K562 (cell line): ENCODE measurements around the gene CTBP2. TPM values are rescaled to one million over a fixed set of nuclear protein-coding genes. Genes with fewer than 3 reads are reported as not detected.

Source experiments
- ATAC-seq: fragments of 200-7000 bp; cut with Tn5 transposase; 3 replicates; pipeline ENCODE4 v1.9.1; 2020; ENCODE audit warnings: moderate library complexity
- BruUV-seq: library from RNA; stranded (reverse); fragments of 400-500 nt; replicated peaks from 2 replicates; lab custom pipeline; 2021; lab: Mats Ljungman, UMichigan
- CTCF ChIA-PET: fragments of 300-600 bp; formaldehyde crosslinking; extraction: SDS; loops from one replicate; lab custom pipeline; 2021; ENCODE audit warnings: low intra/inter-chr PET ratio; lab: Yijun Ruan, JAX
- POLR2A ChIA-PET: fragments of 300-600, 350-650 bp; sonication (Branson Sonifier 250); formaldehyde crosslinking; extraction: SDS; loops from one replicate; lab custom pipeline; 2021; ENCODE audit warnings: antibody characterized with exemption, inconsistent platforms; lab: Yijun Ruan, JAX
- DNase-seq, 4 experiments: peaks; one replicate each; pipeline versions ENCODE4 v3.0.0 to v3.0.0-alpha.2; 2011 to 2018; ENCODE audit warnings: low spot score in 3 of 4, mixed read lengths in 3 of 4; ENCODE audit errors: extremely low read depth in 1 of 4
- FAIRE-seq: peaks from 2 replicates; lab custom pipeline; 2011; peaks lifted over from hg19 to GRCh38; lab: Jason Lieb, UNC
- H2AFZ ChIP-seq: 2 replicates; pipeline ENCODE4 v1.6.0; 2011; ENCODE audit warnings: low read depth, low read length, control low read depth, inconsistent platforms
- H3K27ac ChIP-seq: fragments of 200-600 bp; 3 replicates; pipeline ENCODE4 v1.8.0; 2011; ENCODE audit warnings: low read depth, mild to moderate bottlenecking, control low read depth, inconsistent platforms, low read length, moderate library complexity, mixed read lengths; ENCODE audit errors: extremely low read depth
- H3K27me3 ChIP-seq, 2 experiments: fragments of 300-600 bp in 1 of 2; 2 replicates in 1 of 2; 3 replicates in 1 of 2; pipeline versions ENCODE4 v1.6.0 to v1.8.0; 2011; ENCODE audit warnings: inconsistent platforms in 2 of 2, low read length in 2 of 2, mild to moderate bottlenecking in 1 of 2, mixed read lengths in 1 of 2, moderate library complexity in 1 of 2; ENCODE audit not compliant: control insufficient read depth in 2 of 2, insufficient read depth in 2 of 2
- H3K36me3 ChIP-seq: fragments of 300-600 bp; 3 replicates; pipeline ENCODE4 v1.8.0; 2011; ENCODE audit warnings: mild to moderate bottlenecking, low read length, inconsistent platforms; ENCODE audit not compliant: control insufficient read depth, insufficient read depth
- H3K4me1 ChIP-seq, 2 experiments: fragments of 200-600 bp in 1 of 2; replicated peaks in 1 of 2; 2 replicates in 1 of 2; 3 replicates in 1 of 2; pipeline versions ENCODE4 v1.5.1 to v1.8.0; 2011; ENCODE audit warnings: inconsistent platforms in 2 of 2, low read length in 2 of 2, mild to moderate bottlenecking in 1 of 2, mixed read lengths in 1 of 2, moderate library complexity in 1 of 2; ENCODE audit not compliant: control insufficient read depth in 2 of 2, insufficient read depth in 2 of 2
- H3K4me2 ChIP-seq: 2 replicates; pipeline ENCODE4 v1.6.1; 2011; ENCODE audit warnings: low read length, control low read depth, inconsistent platforms, mixed read lengths; ENCODE audit not compliant: insufficient read depth
- H3K4me3 ChIP-seq: fragments of 200-600 bp; sonication (generic), shearing (Covaris generic); 2 replicates; pipeline ENCODE4 v1.5.1; 2016; ENCODE audit warnings: control low read depth, inconsistent platforms
- H3K79me2 ChIP-seq: fragments of 200-600 bp; 3 replicates; pipeline ENCODE4 v1.8.0; 2011; ENCODE audit warnings: low read length, inconsistent platforms; ENCODE audit not compliant: control insufficient read depth, insufficient read depth
- H3K9ac ChIP-seq, 2 experiments: 2 replicates each; pipeline versions ENCODE4 v1.6.0 to v1.6.1; 2011; ENCODE audit warnings: low read depth in 2 of 2, low read length in 2 of 2, control low read depth in 1 of 2, inconsistent platforms in 1 of 2, mild to moderate bottlenecking in 1 of 2, mixed read lengths in 1 of 2; ENCODE audit not compliant: insufficient read depth in 1 of 2
- H3K9me1 ChIP-seq: one replicate; pipeline ENCODE4 v1.6.0; 2011; ENCODE audit warnings: inconsistent platforms, mild to moderate bottlenecking, low read length, moderate library complexity; ENCODE audit not compliant: control insufficient read depth, insufficient read depth
- H3K9me3 ChIP-seq: replicated peaks from 2 replicates; pipeline ENCODE4 v1.5.1; 2011; ENCODE audit warnings: low read depth, low read length, inconsistent platforms; ENCODE audit not compliant: control insufficient read depth, insufficient read depth
- H4K20me1 ChIP-seq: replicated peaks from 2 replicates; pipeline ENCODE4 v1.6.1; 2011; ENCODE audit warnings: low read length, inconsistent platforms, mixed read lengths; ENCODE audit not compliant: control insufficient read depth, insufficient read depth
- ATF7 ChIP-seq: fragments of 450-650 bp; IDR thresholded peaks from 2 replicates; pipeline ENCODE4 v1.7.1; 2014; ENCODE audit warnings: mild to moderate bottlenecking, moderate library complexity
- NFYB ChIP-seq: IDR thresholded peaks from 2 replicates; pipeline ENCODE4 v1.6.1; 2011; ENCODE audit warnings: mild to moderate bottlenecking, moderate library complexity; ENCODE audit not compliant: insufficient read length; ENCODE audit errors: extremely low read depth
- RAD51 ChIP-seq: fragments of 450-650 bp; IDR thresholded peaks from 2 replicates; pipeline ENCODE4 v1.7.1; 2016; ENCODE audit warnings: low read depth, mild to moderate bottlenecking, borderline replicate concordance
- SAP30 ChIP-seq: fragments of 200-600 bp; sonication (generic); IDR thresholded peaks from 2 replicates; pipeline ENCODE4 v1.6.1; 2012; ENCODE audit warnings: borderline replicate concordance, low read depth, mild to moderate bottlenecking, moderate library complexity, low read length, control low read depth, inconsistent platforms; ENCODE audit not compliant: insufficient read depth, poor library complexity, severe bottlenecking
- USF1 ChIP-seq: sonication (generic); formaldehyde crosslinking; IDR thresholded peaks from 2 replicates; pipeline ENCODE4 v1.9.0; 2022; ENCODE audit warnings: mild to moderate bottlenecking, missing genetic modification reagents
- USF2 ChIP-seq: sonication (generic); formaldehyde crosslinking; IDR thresholded peaks from 2 replicates; pipeline ENCODE4 v1.5.0; 2020; ENCODE audit warnings: missing genetic modification reagents
- WGBS: fragments of 100-300 bp; shearing (Covaris generic); methylation state at CpG from one replicate; pipeline ENCODE4 v1.1.6; 2016; ENCODE audit warnings: low coverage, mixed read lengths; ENCODE audit not compliant: insufficient coverage; ENCODE audit errors: missing lambda C conversion rate; 5-methylcytosine and 5-hydroxymethylcytosine counted together
- in situ Hi-C: fragments of 300-500 bp; cut with MboI; formaldehyde crosslinking; loops from 4 replicates; pipeline ENCODE4 v1.15.0; 2018; ENCODE audit warnings: inconsistent platforms, mixed read lengths
- intact Hi-C: fragments of 100-400 bp; cut with micrococcal nuclease; formaldehyde crosslinking; loops from 2 replicates; pipeline ENCODE4 v1.14.2; 2022
- polyA plus RNA-seq, 8 experiments: library from polyadenylated mRNA; depleted of rRNA in 4 of 8; stranded (reverse) in 5 of 8; unstranded in 3 of 8; fragments of >200 nt; fragmentation: Nextera tagmentation in 2 of 8; fragmentation: Illumina TruSeq in 1 of 8; extraction: Ambion mirVana in 2 of 8; extraction: Trizol in 1 of 8; gene quantifications; 2 replicates each; pipeline versions ENCODE4 v1.2.1 to v1.2.3, GENCODE V29; 2011 to 2014; ENCODE audit warnings: inconsistent platforms in 1 of 8, missing spikeins in 1 of 8
- total RNA-seq, 7 experiments: library from RNA; depleted of rRNA in 6 of 7; stranded (reverse); fragments of >200 nt in 6 of 7; fragmentation: Illumina TruSeq in 2 of 7; extraction: Trizol in 2 of 7; gene quantifications; 2 replicates each; pipeline versions ENCODE4 v1.2.1 to v1.2.3, GENCODE V29; 2011 to 2021; ENCODE audit warnings: low replicate concordance in 1 of 7

The CTBP2 gene
- total and polyA plus RNA-seq, 9 of the 15 experiments (the other 6 are each of a cell fraction or from before 2014, with no cell fraction given), result 1.3 to 8.8 (median 5.1) TPM

- no TSS peak for BruUV-seq
Measured at GRCh38 chr10:125193306-125193877, 33.0 kb upstream of the CTBP2 start.

More at GRCh38 chr10:125193306-125193877, 33.0 kb upstream of the CTBP2 start:
- no peaks in the 10 kb centered on the region for H3K79me2 ChIP-seq
- H3K27me3 ChIP-seq, result peaks cover 1 to 35% of the 10 kb centered on the region in 2 experiments; a peak in 3 of 5 replicates
- H3K4me2 ChIP-seq, result peak overlapping the region; percentile 55
- POLR2A ChIA-PET, result interaction anchor here (0.7 kb wide), 2 partner anchors 10 to 605 kb away, joined by 3 read pairs; no protein-coding TSS in a partner anchor
- TF ChIP-seq USF1 (CRISPR knock-in tag) (peak; percentile 84), USF2 (CRISPR knock-in tag) (peak; percentile 80), ATF7 (0 out of 2 replicates have a peak, but pooled peaks have one; percentile 14), NFYB (peak; percentile 4), SAP30 (no peak), RAD51 (peak; percentile 74)
- TF ChIP-seq, all 486 proteins: peak for 5
- Histone ChIP-seq H3K4me1 (no peaks in the 10 kb centered on the region; a peak in 1 of 5 replicates), H3K9ac (peak overlapping the region in 1 of 2 experiments; percentile 13; a peak in 1 of 4 replicates), H4K20me1 (no peaks in the 10 kb centered on the region), H3K4me3 (no peak overlapping the region), H3K36me3 (no peaks in the 10 kb centered on the region), H3K27ac (no peak overlapping the region), H3K9me1 (no peaks in the 10 kb centered on the region), H2AFZ (peak overlapping the region; percentile 67), H3K9me3 (no peaks in the 10 kb centered on the region)
- in situ Hi-C loops (no loop called here), intact Hi-C loops (no loop called here)
- FAIRE-seq (no peak), DNase-seq (peak in 3 of 4 experiments; percentile 43 to 56 (median 51)), ATAC-seq (peak; percentile 81)
- CTCF ChIA-PET, result no interaction called here
- WGBS, result 18% methylated on average over 7 of the region's 11 CpGs
